Transverse colon (tissue), 4 donors: ENCODE measurements around the gene CNTF. TPM values are rescaled to one million over a fixed set of nuclear protein-coding genes. Genes with fewer than 3 reads are reported as not detected.
A peak's percentile ranks its signal among the peaks of the same experiment; 100 is the strongest.

Experiments used
- DNase-seq: peaks from one replicate; pipeline ENCODE4 v3.0.0-alpha.2; 2019
- H3K27ac ChIP-seq, 4 donors: fragments of 200-600 bp; sonication (generic); 2 replicates each; pipeline ENCODE4 v1.5.1; 2016 to 2018; ENCODE audit warnings: inconsistent platforms in 4 of 4
- H3K27me3 ChIP-seq: fragments of 200-600 bp; sonication (generic); 2 replicates; pipeline ENCODE4 v1.5.1; 2017; ENCODE audit warnings: inconsistent platforms
- H3K36me3 ChIP-seq, 4 donors: fragments of 200-600 bp; sonication (generic); 2 replicates each; pipeline ENCODE4 v1.5.1; 2017 to 2019; ENCODE audit warnings: inconsistent platforms in 4 of 4
- H3K4me1 ChIP-seq, 4 donors: fragments of 200-600 bp; sonication (generic); 2 replicates each; pipeline ENCODE4 v1.5.1; 2017 to 2020; ENCODE audit warnings: inconsistent platforms in 4 of 4
- H3K4me3 ChIP-seq, 4 donors: fragments of 200-600 bp; sonication (generic); 1 replicate in 1 of 4; 2 replicates in 3 of 4; pipeline versions ENCODE4 v1.5.1 to v1.6.1; 2017 to 2019; ENCODE audit warnings: inconsistent platforms in 4 of 4
- H3K9me3 ChIP-seq, 2 donors: fragments of 200-600 bp; sonication (generic); 2 replicates each; pipeline ENCODE4 v1.5.1; 2017 to 2019; ENCODE audit warnings: inconsistent platforms in 2 of 2
- CTCF ChIP-seq, 5 experiments: fragments of 200-600 bp in 3 of 5; fragments of 450-650 bp in 2 of 5; sonication (generic) in 3 of 5; IDR thresholded peaks; 1 replicate in 2 of 5; 2 replicates in 3 of 5; pipeline ENCODE4 v1.5.1; 2016 to 2017; ENCODE audit warnings: antibody characterized with exemption in 5 of 5, inconsistent platforms in 3 of 5, mild to moderate bottlenecking in 2 of 5, moderate library complexity in 1 of 5
- EP300 ChIP-seq: sonication (generic); formaldehyde crosslinking; IDR thresholded peaks from one replicate; pipeline ENCODE4 v1.6.1; 2017; ENCODE audit warnings: antibody characterized with exemption, low read depth
- POLR2A ChIP-seq: fragments of 450-650 bp; IDR thresholded peaks from one replicate; pipeline ENCODE4 v1.6.1; 2016; ENCODE audit warnings: antibody characterized with exemption, mild to moderate bottlenecking, moderate library complexity
- POLR2AphosphoS5 ChIP-seq, 3 donors: sonication (generic); formaldehyde crosslinking; IDR thresholded peaks; one replicate each; pipeline ENCODE4 v1.6.1; 2016; ENCODE audit warnings: antibody characterized with exemption in 3 of 3
- WGBS, 2 donors: methylation state at CpG; one replicate each; pipeline ENCODE4 v1.1.5; 2018; ENCODE audit warnings: low coverage in 1 of 2; 5-methylcytosine and 5-hydroxymethylcytosine counted together
- in situ Hi-C, 4 donors: fragments of 200-750 bp; cut with MboI; loops; one replicate each; pipeline versions ENCODE4 v1.15.0 to v1.15.1; 2017; ENCODE audit warnings: low sequenced_read_pairs in 3 of 4, low pct_ligation_motif_present in 1 of 4, low pct_unique_long_range_greater_than_20kb in 1 of 4
- intact Hi-C: fragments of 100-400 bp; cut with DNase I; formaldehyde crosslinking; loops from one replicate; pipeline ENCODE4 v1.15.1; 2023; ENCODE audit warnings: low total_unique reads
- total RNA-seq, 4 donors: library from RNA; depleted of rRNA; stranded (reverse); fragments of >200 nt; gene quantifications; one replicate each; pipeline ENCODE4 v1.1.0, GENCODE V29; 2016

Gene CNTF
- total RNA-seq, 4 donors from 2014 or later: 1.1 to 2.1 (median 1.5) TPM; not detected in 1

DNA sequence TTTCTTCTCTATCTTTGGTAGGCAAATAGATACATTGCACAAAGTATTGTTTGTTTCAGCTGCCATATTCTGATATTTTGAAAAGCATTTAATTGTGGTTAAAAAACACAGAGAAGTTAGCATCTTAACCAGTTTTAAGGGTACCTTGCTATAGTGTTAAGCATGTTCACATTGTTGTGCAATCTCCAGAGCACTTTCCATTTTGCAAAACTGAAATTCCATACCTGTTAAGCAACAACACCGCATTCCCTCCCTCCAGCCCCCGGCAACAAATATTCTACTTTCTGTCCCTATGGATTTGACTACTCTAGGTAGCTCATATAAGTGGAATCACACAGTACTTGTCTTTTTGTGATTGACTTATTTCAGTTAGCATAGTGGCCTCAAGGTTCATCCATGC lies 33.9 kb downstream of the CNTF start:
- H3K4me1 ChIP-seq: peaks cover 0 to 9% (median 5%) of the 10 kb centered on the region in 4 donors
- H3K27me3 ChIP-seq: no peaks in the 10 kb centered on the region
- in situ Hi-C loops: loop anchor here in 3 of 4 donors (25.0 kb wide), 2 partner anchors 256 to 406 kb away; no protein-coding TSS in a partner anchor
- no peak for DNase-seq
- intact Hi-C loops: no loop called here
- H3K9me3 ChIP-seq: no peaks in the 10 kb centered on the region
- 95 to 100% methylated on average over 2 of the region's 2 CpGs for WGBS, 2 donors
- H3K27ac ChIP-seq: no peak overlapping the region
- no peaks in the 10 kb centered on the region for H3K36me3 ChIP-seq
- TF ChIP-seq CTCF (IDR thresholded peaks at IDR 0.05): no peak
- no peak for TF ChIP-seq EP300
- no peak for TF ChIP-seq POLR2AphosphoS5 (IDR thresholded peaks at IDR 0.05)
- TF ChIP-seq POLR2A: no peak
- H3K4me3 ChIP-seq: no peak overlapping the region

GRCh38 chr11:58658623-58659022 lies 36.2 kb downstream of the CNTF start:
- no peaks in the 10 kb centered on the region for H3K36me3 ChIP-seq
- DNase-seq: no peak
- whole genome bisulfite sequencing, 2 donors: 68 to 75% methylated on average over 2 to 3 of the region's 3 CpGs
- H3K4me1 ChIP-seq: peaks cover 0 to 9% (median 5%) of the 10 kb centered on the region in 4 donors
- no peak for TF ChIP-seq POLR2AphosphoS5 (IDR thresholded peaks at IDR 0.05)
- TF ChIP-seq EP300: no peak
- no peak for TF ChIP-seq POLR2A
- no peak for TF ChIP-seq CTCF (IDR thresholded peaks at IDR 0.05)
- intact Hi-C loops (no loop called here), in situ Hi-C loops (loop anchor here in 3 of 4 donors (25.0 kb wide), 2 partner anchors 254 to 404 kb away; no protein-coding TSS in a partner anchor)
- H3K27me3 ChIP-seq: no peaks in the 10 kb centered on the region
- H3K9me3 ChIP-seq: no peaks in the 10 kb centered on the region
- H3K27ac ChIP-seq: no peak overlapping the region
- H3K4me3 ChIP-seq: no peak overlapping the region

DNA sequence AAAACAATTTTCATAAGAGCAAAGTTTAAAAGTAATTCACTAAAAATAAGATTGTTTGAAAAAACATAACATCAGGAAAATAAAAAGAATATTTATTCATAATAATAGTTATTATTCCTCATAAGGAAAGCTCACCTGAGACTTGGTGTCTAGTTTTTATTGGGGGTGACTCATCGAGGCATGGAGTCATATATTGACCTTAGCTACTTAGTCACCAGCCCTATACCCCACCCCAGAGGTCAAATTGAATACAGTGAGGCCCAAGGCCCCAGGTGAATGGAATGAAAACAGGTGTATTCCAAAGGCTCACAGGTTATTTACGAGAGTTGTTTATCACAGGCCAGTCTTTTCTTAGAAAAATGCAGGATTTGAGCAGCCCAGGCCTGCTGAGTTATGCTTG lies 36.9 kb downstream of the CNTF start:
- in situ Hi-C loops: loop anchor here in 3 of 4 donors (25.0 kb wide), 2 partner anchors 253 to 403 kb away; no protein-coding TSS in a partner anchor
- Histone ChIP-seq H3K9me3 (no peaks in the 10 kb centered on the region), H3K27me3 (no peaks in the 10 kb centered on the region), H3K27ac (no peak overlapping the region), H3K4me3 (no peak overlapping the region), H3K4me1 (peaks cover 0 to 5% (median under 1%) of the 10 kb centered on the region in 4 donors), H3K36me3 (no peaks in the 10 kb centered on the region)
- WGBS, 2 donors: 12 to 65% methylated on average over 2 of the region's 2 CpGs
- DNase-seq: peak; percentile 19
- TF ChIP-seq CTCF (IDR thresholded peaks at IDR 0.05) (no peak), POLR2A (no peak), EP300 (no peak)
- intact Hi-C loops: no loop called here

- Histone ChIP-seq H3K27me3 (no peaks in the 10 kb centered on the region), H3K9me3 (no peaks in the 10 kb centered on the region), H3K4me1 (peaks cover 0 to 5% (median 0%) of the 10 kb centered on the region in 4 donors), H3K27ac (no peak overlapping the region), H3K4me3 (no peak overlapping the region), H3K36me3 (no peaks in the 10 kb centered on the region)
- WGBS, 2 donors: 78 to 82% methylated on average over 4 to 5 of the region's 5 CpGs
- intact Hi-C loops (no loop called here), in situ Hi-C loops (loop anchor here in 3 of 4 donors (25.0 kb wide), 2 partner anchors 252 to 402 kb away; no protein-coding TSS in a partner anchor)
- TF ChIP-seq EP300 (no peak), POLR2A (no peak), POLR2AphosphoS5 (IDR thresholded peaks at IDR 0.05) (no peak), CTCF (IDR thresholded peaks at IDR 0.05) (no peak)
- DNase-seq: no peak
Observed at GRCh38 chr11:58659910-58660570, 37.6 kb downstream of the CNTF start.
